K562 (cell line): ENCODE results near the gene EEFSEC. TPM values are rescaled to one million over a fixed set of nuclear protein-coding genes. Genes with fewer than 3 reads are reported as not detected.

Experiments used
- ATAC-seq: fragments of 200-7000 bp; cut with Tn5 transposase; 3 replicates; pipeline ENCODE4 v1.9.1; 2020; ENCODE audit warnings: moderate library complexity
- BruUV-seq: library from RNA; stranded (reverse); fragments of 400-500 nt; replicated peaks from 2 replicates; lab custom pipeline; 2021; lab: Mats Ljungman, UMichigan
- CTCF ChIA-PET: fragments of 300-600 bp; formaldehyde crosslinking; extraction: SDS; loops from one replicate; lab custom pipeline; 2021; ENCODE audit warnings: low intra/inter-chr PET ratio; lab: Yijun Ruan, JAX
- POLR2A ChIA-PET: fragments of 300-600, 350-650 bp; sonication (Branson Sonifier 250); formaldehyde crosslinking; extraction: SDS; loops from one replicate; lab custom pipeline; 2021; ENCODE audit warnings: antibody characterized with exemption, inconsistent platforms; lab: Yijun Ruan, JAX
- DNase-seq, 4 experiments: peaks; one replicate each; pipeline versions ENCODE4 v3.0.0 to v3.0.0-alpha.2; 2011 to 2018; ENCODE audit warnings: low spot score in 3 of 4, mixed read lengths in 3 of 4; ENCODE audit errors: extremely low read depth in 1 of 4
- FAIRE-seq: peaks from 2 replicates; lab custom pipeline; 2011; peaks lifted over from hg19 to GRCh38; lab: Jason Lieb, UNC
- H2AFZ ChIP-seq: 2 replicates; pipeline ENCODE4 v1.6.0; 2011; ENCODE audit warnings: low read depth, low read length, control low read depth, inconsistent platforms
- H3K27ac ChIP-seq: fragments of 200-600 bp; 3 replicates; pipeline ENCODE4 v1.8.0; 2011; ENCODE audit warnings: low read depth, mild to moderate bottlenecking, control low read depth, inconsistent platforms, low read length, moderate library complexity, mixed read lengths; ENCODE audit errors: extremely low read depth
- H3K27me3 ChIP-seq, 2 experiments: fragments of 300-600 bp in 1 of 2; 2 replicates in 1 of 2; 3 replicates in 1 of 2; pipeline versions ENCODE4 v1.6.0 to v1.8.0; 2011; ENCODE audit warnings: inconsistent platforms in 2 of 2, low read length in 2 of 2, mild to moderate bottlenecking in 1 of 2, mixed read lengths in 1 of 2, moderate library complexity in 1 of 2; ENCODE audit not compliant: control insufficient read depth in 2 of 2, insufficient read depth in 2 of 2
- H3K36me3 ChIP-seq: fragments of 300-600 bp; 3 replicates; pipeline ENCODE4 v1.8.0; 2011; ENCODE audit warnings: mild to moderate bottlenecking, low read length, inconsistent platforms; ENCODE audit not compliant: control insufficient read depth, insufficient read depth
- H3K4me1 ChIP-seq, 2 experiments: fragments of 200-600 bp in 1 of 2; replicated peaks in 1 of 2; 2 replicates in 1 of 2; 3 replicates in 1 of 2; pipeline versions ENCODE4 v1.5.1 to v1.8.0; 2011; ENCODE audit warnings: inconsistent platforms in 2 of 2, low read length in 2 of 2, mild to moderate bottlenecking in 1 of 2, mixed read lengths in 1 of 2, moderate library complexity in 1 of 2; ENCODE audit not compliant: control insufficient read depth in 2 of 2, insufficient read depth in 2 of 2
- H3K4me2 ChIP-seq: 2 replicates; pipeline ENCODE4 v1.6.1; 2011; ENCODE audit warnings: low read length, control low read depth, inconsistent platforms, mixed read lengths; ENCODE audit not compliant: insufficient read depth
- H3K4me3 ChIP-seq: fragments of 200-600 bp; sonication (generic), shearing (Covaris generic); 2 replicates; pipeline ENCODE4 v1.5.1; 2016; ENCODE audit warnings: control low read depth, inconsistent platforms
- H3K79me2 ChIP-seq: fragments of 200-600 bp; 3 replicates; pipeline ENCODE4 v1.8.0; 2011; ENCODE audit warnings: low read length, inconsistent platforms; ENCODE audit not compliant: control insufficient read depth, insufficient read depth
- H3K9ac ChIP-seq, 2 experiments: 2 replicates each; pipeline versions ENCODE4 v1.6.0 to v1.6.1; 2011; ENCODE audit warnings: low read depth in 2 of 2, low read length in 2 of 2, control low read depth in 1 of 2, inconsistent platforms in 1 of 2, mild to moderate bottlenecking in 1 of 2, mixed read lengths in 1 of 2; ENCODE audit not compliant: insufficient read depth in 1 of 2
- H3K9me1 ChIP-seq: one replicate; pipeline ENCODE4 v1.6.0; 2011; ENCODE audit warnings: inconsistent platforms, mild to moderate bottlenecking, low read length, moderate library complexity; ENCODE audit not compliant: control insufficient read depth, insufficient read depth
- H3K9me3 ChIP-seq: replicated peaks from 2 replicates; pipeline ENCODE4 v1.5.1; 2011; ENCODE audit warnings: low read depth, low read length, inconsistent platforms; ENCODE audit not compliant: control insufficient read depth, insufficient read depth
- H4K20me1 ChIP-seq: replicated peaks from 2 replicates; pipeline ENCODE4 v1.6.1; 2011; ENCODE audit warnings: low read length, inconsistent platforms, mixed read lengths; ENCODE audit not compliant: control insufficient read depth, insufficient read depth
- ILF3 ChIP-seq: fragments of 450-650 bp; IDR thresholded peaks from 2 replicates; pipeline ENCODE4 v1.6.1; 2018; ENCODE audit warnings: antibody characterized with exemption, mild to moderate bottlenecking, moderate library complexity, borderline replicate concordance
- PKNOX1 ChIP-seq: fragments of 450-650 bp; IDR thresholded peaks from 2 replicates; pipeline ENCODE4 v1.6.1; 2016
- SMC3 ChIP-seq: conservative IDR thresholded peaks from 2 replicates; pipeline ENCODE4 v1.6.1; 2011; ENCODE audit warnings: low read depth, low read length, improper control_type of control experiment; ENCODE audit not compliant: insufficient read depth
- ZNF263 ChIP-seq: sonication (generic); formaldehyde crosslinking; IDR thresholded peaks from 2 replicates; pipeline ENCODE4 v1.8.0; 2022; ENCODE audit warnings: mild to moderate bottlenecking, missing genetic modification reagents, borderline replicate concordance
- ZNF589 ChIP-seq: fragments of 200-800 bp; sonication (Bioruptor generic); IDR thresholded peaks from 2 replicates; pipeline ENCODE4 v1.6.1; 2016; ENCODE audit warnings: low read depth, missing genetic modification characterization, missing compliant biosample characterization
- ZNF77 ChIP-seq: fragments of 250-450 bp; sonication (Bioruptor Pico); IDR thresholded peaks from 2 replicates; pipeline ENCODE4 v1.5.0; 2020
- WGBS: fragments of 100-300 bp; shearing (Covaris generic); methylation state at CpG from one replicate; pipeline ENCODE4 v1.1.6; 2016; ENCODE audit warnings: low coverage, mixed read lengths; ENCODE audit not compliant: insufficient coverage; ENCODE audit errors: missing lambda C conversion rate; 5-methylcytosine and 5-hydroxymethylcytosine counted together
- in situ Hi-C: fragments of 300-500 bp; cut with MboI; formaldehyde crosslinking; loops from 4 replicates; pipeline ENCODE4 v1.15.0; 2018; ENCODE audit warnings: inconsistent platforms, mixed read lengths
- intact Hi-C: fragments of 100-400 bp; cut with micrococcal nuclease; formaldehyde crosslinking; loops from 2 replicates; pipeline ENCODE4 v1.14.2; 2022
- polyA plus RNA-seq, 8 experiments: library from polyadenylated mRNA; depleted of rRNA in 4 of 8; stranded (reverse) in 5 of 8; unstranded in 3 of 8; fragments of >200 nt; fragmentation: Nextera tagmentation in 2 of 8; fragmentation: Illumina TruSeq in 1 of 8; extraction: Ambion mirVana in 2 of 8; extraction: Trizol in 1 of 8; gene quantifications; 2 replicates each; pipeline versions ENCODE4 v1.2.1 to v1.2.3, GENCODE V29; 2011 to 2014; ENCODE audit warnings: inconsistent platforms in 1 of 8, missing spikeins in 1 of 8
- total RNA-seq, 7 experiments: library from RNA; depleted of rRNA in 6 of 7; stranded (reverse); fragments of >200 nt in 6 of 7; fragmentation: Illumina TruSeq in 2 of 7; extraction: Trizol in 2 of 7; gene quantifications; 2 replicates each; pipeline versions ENCODE4 v1.2.1 to v1.2.3, GENCODE V29; 2011 to 2021; ENCODE audit warnings: low replicate concordance in 1 of 7
- TF ChIP-seq, protein P1 (sequence below): fragments of 250-450 bp; sonication (Bioruptor Pico); IDR thresholded peaks from 2 replicates; pipeline ENCODE4 v1.5.0; 2021

Gene EEFSEC
- total and polyA plus RNA-seq, 9 of the 15 experiments (the other 6 are each of a cell fraction or from before 2014, with no cell fraction given), result 0.35 to 11.8 (median 7.7) TPM

GRCh38 chr3:128349963-128350599 is 196.8 kb downstream of the EEFSEC start:
- no TSS peak for BruUV-seq
- peaks cover 9% of the 10 kb centered on the region; the same call in 1 of the 3 replicates for H3K36me3 ChIP-seq
- DNase-seq, result no peak
- H3K79me2 ChIP-seq, result no peaks in the 10 kb centered on the region
- H3K4me3 ChIP-seq, result no peak overlapping the region
- H3K27me3 ChIP-seq, result no peaks in the 10 kb centered on the region
- no peaks in the 10 kb centered on the region for H4K20me1 ChIP-seq
- H3K27ac ChIP-seq, result no peak overlapping the region
- 0 out of 4 replicates have a peak overlapping the region, but pooled peaks of 1 of the 2 experiments have one; percentile 33 for H3K9ac ChIP-seq
- TF ChIP-seq ZNF77, result no peak
- no peak for TF ChIP-seq ZNF263 (CRISPR knock-in tag)
- TF ChIP-seq, protein P1, sequence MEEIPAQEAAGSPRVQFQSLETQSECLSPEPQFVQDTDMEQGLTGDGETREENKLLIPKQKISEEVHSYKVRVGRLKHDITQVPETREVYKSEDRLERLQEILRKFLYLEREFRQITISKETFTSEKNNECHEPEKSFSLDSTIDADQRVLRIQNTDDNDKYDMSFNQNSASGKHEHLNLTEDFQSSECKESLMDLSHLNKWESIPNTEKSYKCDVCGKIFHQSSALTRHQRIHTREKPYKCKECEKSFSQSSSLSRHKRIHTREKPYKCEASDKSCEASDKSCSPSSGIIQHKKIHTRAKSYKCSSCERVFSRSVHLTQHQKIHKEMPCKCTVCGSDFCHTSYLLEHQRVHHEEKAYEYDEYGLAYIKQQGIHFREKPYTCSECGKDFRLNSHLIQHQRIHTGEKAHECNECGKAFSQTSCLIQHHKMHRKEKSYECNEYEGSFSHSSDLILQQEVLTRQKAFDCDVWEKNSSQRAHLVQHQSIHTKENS, result no peak
- TF ChIP-seq PKNOX1, result no peak
- no peak for TF ChIP-seq SMC3
- no peak for TF ChIP-seq ILF3
- TF ChIP-seq ZNF589 (CRISPR knock-in tag), result no peak
- 82% methylated on average over 8 of the region's 12 CpGs for WGBS
- ChIA-PET CTCF (no interaction called here), POLR2A (no interaction called here)
- ATAC-seq, result no peak
- H2AFZ ChIP-seq, result no peak overlapping the region
- H3K4me1 ChIP-seq, result peaks cover 14 to 23% of the 10 kb centered on the region in 2 experiments; a peak in 4 of 5 replicates
- no peaks in the 10 kb centered on the region for H3K9me1 ChIP-seq
- intact Hi-C loops, result no loop called here
- in situ Hi-C loops, result no loop called here
- FAIRE-seq, result no peak
- H3K9me3 ChIP-seq, result no peaks in the 10 kb centered on the region
- no peak overlapping the region for H3K4me2 ChIP-seq
